ENCODE results near the gene GID4. TPM values are rescaled to one million over a fixed set of nuclear protein-coding genes. Genes with fewer than 3 reads are reported as not detected.
A peak's percentile ranks its signal among the peaks of the same experiment; 100 is the strongest.
"Not testable (repeated sequence)": the region's sequence is repeated elsewhere in the genome, so short reads cannot be mapped to it uniquely, and the experiment has no call there.

The GID4 gene
- total and polyA plus RNA-seq, 9 of the 15 experiments (the other 6 are each of a cell fraction or from before 2014, with no cell fraction given), result 1.2 to 6.4 (median 3.7) TPM

DNA sequence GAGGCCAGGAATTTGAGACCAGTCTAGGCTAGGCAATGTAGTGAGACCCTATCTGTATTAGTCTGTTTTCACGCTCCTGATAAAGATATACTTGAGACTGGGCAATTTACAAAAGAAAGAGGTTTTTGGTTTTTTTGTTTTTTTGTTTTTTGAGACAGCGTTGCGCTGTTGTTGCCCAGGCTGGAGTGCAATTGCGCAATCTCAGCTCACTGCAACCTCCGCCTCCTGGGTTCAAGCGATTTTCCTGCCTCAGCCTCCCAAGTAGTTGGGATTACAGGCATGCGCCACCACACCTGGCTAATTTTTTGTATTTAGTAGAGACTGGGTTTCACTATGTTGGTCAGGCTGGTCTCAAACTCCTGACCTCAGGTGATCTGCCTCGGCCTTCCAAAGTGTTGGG is 43.3 kb upstream of the GID4 start:
- H3K79me2 ChIP-seq (ENCODE audit: control insufficient read depth, insufficient read depth, low read length); H3K9me3 ChIP-seq (replicated peaks; ENCODE audit: control insufficient read depth, insufficient read depth, low read depth, low read length); H3K9ac ChIP-seq (ENCODE audit: insufficient read depth in 1 of 2, low read depth in 2 of 2, low read length in 2 of 2); intact Hi-C loops (cut with micrococcal nuclease); FAIRE-seq; H3K4me2 ChIP-seq (ENCODE audit: insufficient read depth, low read length); H3K27ac ChIP-seq (ENCODE audit: extremely low read depth, low read depth, low read length); H4K20me1 ChIP-seq (replicated peaks; ENCODE audit: control insufficient read depth, insufficient read depth, low read length); CTCF ChIA-PET (ENCODE audit: low intra/inter-chr PET ratio); H3K9me1 ChIP-seq (ENCODE audit: control insufficient read depth, insufficient read depth, low read length); H3K27me3 ChIP-seq (ENCODE audit: control insufficient read depth in 2 of 2, insufficient read depth in 2 of 2, low read length in 2 of 2); DNase-seq (ENCODE audit: extremely low read depth in 1 of 4, low spot score in 3 of 4); H2AFZ ChIP-seq (ENCODE audit: low read depth, low read length); in situ Hi-C loops (cut with MboI); POLR2A ChIA-PET; ATAC-seq; H3K36me3 ChIP-seq (ENCODE audit: control insufficient read depth, insufficient read depth, low read length); BruUV-seq (replicated peaks); H3K4me3 ChIP-seq: not testable (repeated sequence)
- H3K4me1 ChIP-seq (replicated peaks in 1 of 2; ENCODE audit: control insufficient read depth in 2 of 2, insufficient read depth in 2 of 2, low read length in 2 of 2), result peaks cover 0 to 11% of the 10 kb centered on the region in 2 experiments; a peak in 3 of 5 replicates
- TF ChIP-seq CEBPG (CRISPR knock-in tag; IDR thresholded peaks at IDR 0.05) (peak; percentile 58), CEBPG (tag; conservative IDR thresholded peaks at IDR 0.05 in 1 of 2, IDR thresholded peaks at IDR 0.05 in 1 of 2) (peak; percentile 30 to 87; a peak in 2 of 4 replicates), CEBPB (tag; IDR thresholded peaks at IDR 0.05) (peak; percentile 88)
- WGBS (ENCODE audit: insufficient coverage, low coverage, missing lambda C conversion rate), result 56% methylated on average over 7 of the region's 8 CpGs

GRCh38 chr17:17998934-17999333 is 40.3 kb upstream of the GID4 start:
- DNase-seq (ENCODE audit: extremely low read depth in 1 of 4, low spot score in 3 of 4), result no peak
- Histone ChIP-seq H3K36me3 (ENCODE audit: control insufficient read depth, insufficient read depth, low read length) (no peaks in the 10 kb centered on the region), H3K27me3 (ENCODE audit: control insufficient read depth in 2 of 2, insufficient read depth in 2 of 2, low read length in 2 of 2) (no peaks in the 10 kb centered on the region), H3K9ac (ENCODE audit: insufficient read depth in 1 of 2, low read depth in 2 of 2, low read length in 2 of 2) (peak overlapping the region in 1 of 2 experiments; percentile 26; a peak in 1 of 4 replicates), H3K27ac (ENCODE audit: extremely low read depth, low read depth, low read length) (no peak overlapping the region), H3K4me3 (no peak overlapping the region), H2AFZ (ENCODE audit: low read depth, low read length) (no peak overlapping the region), H3K4me2 (ENCODE audit: insufficient read depth, low read length) (no peak overlapping the region), H3K9me1 (ENCODE audit: control insufficient read depth, insufficient read depth, low read length) (no peaks in the 10 kb centered on the region), H3K79me2 (ENCODE audit: control insufficient read depth, insufficient read depth, low read length) (no peaks in the 10 kb centered on the region), H3K4me1 (replicated peaks in 1 of 2; ENCODE audit: control insufficient read depth in 2 of 2, insufficient read depth in 2 of 2, low read length in 2 of 2) (peaks cover 0 to 11% of the 10 kb centered on the region in 2 experiments; a peak in 3 of 5 replicates), H4K20me1 (replicated peaks; ENCODE audit: control insufficient read depth, insufficient read depth, low read length) (no peaks in the 10 kb centered on the region), H3K9me3 (replicated peaks; ENCODE audit: control insufficient read depth, insufficient read depth, low read depth, low read length) (no peaks in the 10 kb centered on the region)
- ATAC-seq, result no peak
- TF ChIP-seq LARP7 (IDR thresholded peaks at IDR 0.05), result no peak
- TF ChIP-seq PKNOX1 (IDR thresholded peaks at IDR 0.05), result 0 out of 2 replicates have a peak, but pooled peaks have one; percentile 7
- in situ Hi-C loops (cut with MboI) (no loop called here), intact Hi-C loops (cut with micrococcal nuclease) (no loop called here)
- 64% methylated on average over 8 of the region's 8 CpGs for WGBS (ENCODE audit: insufficient coverage, low coverage, missing lambda C conversion rate)
- FAIRE-seq, result no peak
- CTCF ChIA-PET (ENCODE audit: low intra/inter-chr PET ratio), result no interaction called here
- BruUV-seq (replicated peaks), result no TSS peak
- POLR2A ChIA-PET, result interaction anchor here (0.6 kb wide), 1 partner anchor 24 kb away, joined by 4 read pairs; no protein-coding TSS in a partner anchor
